Activated CD4-positive, alpha-beta T cell treated with anti-CD3 and anti-CD28 coated beads, Interleukin-2, amount 50 U/mL, for 48 hours (primary cell): ENCODE data around the gene HIPK1.

Experiments used
- DNase-seq, 2 experiments: peaks; one replicate each; pipeline ENCODE4 v3.0.0-alpha.2; 2020

Gene HIPK1

DNA sequence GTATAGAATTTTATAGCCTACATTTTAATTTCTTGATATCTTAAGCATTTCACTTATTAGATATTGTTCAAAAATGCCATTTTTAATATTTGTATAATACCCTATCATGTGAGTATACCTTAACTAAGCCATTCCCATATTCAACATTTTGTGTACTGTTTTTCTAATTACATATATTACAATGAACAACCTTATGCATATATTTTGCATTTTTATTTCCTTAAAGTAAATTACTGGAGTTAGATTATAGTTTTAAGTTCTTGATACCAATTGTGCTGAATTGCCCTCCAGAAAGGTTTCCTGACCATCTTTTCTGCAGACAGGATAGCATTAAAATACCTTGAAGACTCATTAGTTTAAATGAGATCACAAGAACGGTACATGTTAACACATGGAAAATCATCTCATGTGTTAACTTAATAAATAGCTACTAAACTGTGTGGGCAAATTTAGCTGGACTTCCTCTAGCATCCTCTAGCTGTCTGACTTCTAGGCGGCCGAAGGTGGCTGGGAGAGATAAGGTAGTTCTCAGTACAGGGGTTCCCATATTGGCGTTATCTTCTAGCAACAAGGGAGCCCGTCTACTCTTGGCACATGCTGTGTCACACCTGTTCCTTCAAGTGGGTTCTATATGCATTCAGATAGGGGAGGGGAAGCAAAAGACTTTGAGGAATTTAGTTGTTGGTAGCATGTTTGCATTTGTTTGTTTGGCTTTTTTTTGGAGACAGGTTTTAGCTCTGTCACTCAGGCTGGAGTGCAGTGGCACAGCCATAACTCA lies 15.0 kb upstream of the HIPK1 start:
- DNase-seq = no peak

- no peak for DNase-seq
Measured at GRCh38 chr1:113916974-113917373, 12.2 kb upstream of the HIPK1 start.

DNA sequence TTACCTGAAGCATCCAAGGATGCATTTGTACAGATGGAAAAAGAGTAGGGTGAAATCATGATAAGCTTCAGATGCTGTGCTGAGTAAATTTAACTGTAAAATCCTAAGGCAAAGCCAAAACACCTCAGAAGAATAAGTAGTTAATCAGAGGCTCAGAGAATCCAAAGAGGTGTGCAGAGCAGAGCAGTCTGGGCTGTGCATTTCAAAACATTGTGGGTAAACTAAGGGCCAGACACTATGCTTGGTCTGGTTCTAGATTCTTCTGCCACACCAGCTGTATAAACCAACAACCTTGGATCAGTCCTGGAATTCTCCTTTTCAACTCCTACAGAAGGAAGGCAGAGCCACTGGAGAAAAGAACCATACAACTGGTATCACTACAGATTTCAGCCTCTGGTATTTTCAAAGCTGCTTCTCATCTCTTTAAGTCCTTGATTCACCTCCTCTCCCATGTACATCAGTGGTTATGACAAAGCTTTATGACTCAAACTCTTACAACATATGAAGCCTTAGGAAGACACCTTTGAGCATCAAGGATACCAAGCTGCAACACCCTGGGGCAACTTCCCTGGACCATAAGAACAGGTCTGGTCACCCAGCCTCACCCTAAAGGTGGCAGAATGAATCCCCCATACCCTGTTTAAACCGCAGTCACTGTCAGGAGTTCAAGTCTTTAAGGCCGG lies 11.6 kb upstream of the HIPK1 start:
- no peak for DNase-seq

DNA sequence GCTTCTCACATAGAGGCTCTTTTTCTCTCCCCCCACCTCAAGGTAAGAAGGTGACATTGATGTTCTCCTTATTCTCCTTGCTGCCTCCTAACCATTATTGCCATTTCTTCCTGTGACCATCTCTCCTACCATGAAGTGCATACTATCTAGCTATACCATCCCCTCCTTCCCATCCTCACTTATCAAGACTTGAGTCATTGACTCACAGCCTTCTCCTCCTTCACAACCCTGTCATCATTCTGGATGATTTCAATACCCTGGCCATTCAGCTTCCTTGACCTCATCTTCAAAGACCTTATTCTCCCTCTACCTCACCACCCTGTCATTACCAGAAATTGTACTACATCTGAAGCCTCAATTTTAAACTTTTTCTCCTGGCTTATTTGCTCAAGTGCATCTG lies 10.9 kb upstream of the HIPK1 start:
- no peak for DNase-seq

DNA sequence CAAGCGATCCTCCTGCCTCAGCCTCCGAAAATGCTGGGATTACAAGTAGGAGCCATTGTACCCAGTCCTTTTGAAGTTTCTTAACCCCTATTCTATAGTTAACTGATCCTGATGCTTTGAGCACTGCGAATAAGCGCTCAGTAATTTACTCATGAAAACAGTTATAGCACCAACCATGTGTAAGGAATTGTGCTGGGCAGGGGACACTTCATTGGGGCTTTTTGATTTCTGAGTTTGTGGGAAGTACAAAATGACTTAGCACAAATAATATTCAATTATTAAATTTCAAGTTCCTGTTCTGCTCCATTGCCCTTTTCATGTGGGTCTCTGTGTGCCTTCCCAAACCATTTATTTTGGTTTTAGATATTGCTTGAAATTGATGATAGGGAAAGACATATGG lies 6.2 kb upstream of the HIPK1 start:
- no peak for DNase-seq

GRCh38 chr1:113924473-113924872 lies 4.7 kb upstream of the HIPK1 start:
- no peak for DNase-seq

GRCh38 chr1:113928187-113928930 lies 765 bp upstream of the HIPK1 start:
- DNase-seq = no peak

- DNase-seq = peak; percentile 58 to 63
Measured at GRCh38 chr1:113929750-113930498, 800 bp downstream of the HIPK1 start.

GRCh38 chr1:113930499-113931161 lies 1.5 kb downstream of the HIPK1 start:
- peak; percentile 68 to 79 for DNase-seq

GRCh38 chr1:113931451-113931851 lies 2.3 kb downstream of the HIPK1 start:
- no peak for DNase-seq

GRCh38 chr1:113934006-113934405 lies 4.9 kb downstream of the HIPK1 start:
- DNase-seq = no peak

GRCh38 chr1:113934511-113935055 lies 5.5 kb downstream of the HIPK1 start:
- no peak for DNase-seq

GRCh38 chr1:113935176-113935575 lies 6.1 kb downstream of the HIPK1 start:
- no peak for DNase-seq

- no peak for DNase-seq
Measured at GRCh38 chr1:113935970-113936369, 6.8 kb downstream of the HIPK1 start.

- DNase-seq = no peak
Measured at GRCh38 chr1:113937146-113937545, 8.0 kb downstream of the HIPK1 start.

DNA sequence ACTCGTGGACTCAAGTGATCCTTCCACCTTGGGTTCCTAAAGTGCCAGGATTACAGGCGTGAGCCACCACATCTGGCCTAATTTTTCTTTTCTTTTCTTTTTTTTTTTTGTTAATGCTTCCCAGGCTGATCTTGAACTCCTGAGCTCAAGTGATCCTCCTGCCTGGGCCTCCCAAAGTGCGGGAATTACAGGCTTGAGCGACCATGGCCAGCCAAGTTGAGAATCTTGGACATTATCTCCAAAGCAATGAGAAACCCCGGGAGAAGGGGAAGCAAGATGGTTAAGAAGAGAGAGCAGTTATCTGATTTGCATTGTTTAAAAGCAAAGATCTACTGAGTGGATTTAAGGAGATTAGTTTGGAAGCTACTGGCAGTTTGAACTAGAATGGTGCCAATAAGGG lies 9.1 kb downstream of the HIPK1 start:
- no peak for DNase-seq

DNA sequence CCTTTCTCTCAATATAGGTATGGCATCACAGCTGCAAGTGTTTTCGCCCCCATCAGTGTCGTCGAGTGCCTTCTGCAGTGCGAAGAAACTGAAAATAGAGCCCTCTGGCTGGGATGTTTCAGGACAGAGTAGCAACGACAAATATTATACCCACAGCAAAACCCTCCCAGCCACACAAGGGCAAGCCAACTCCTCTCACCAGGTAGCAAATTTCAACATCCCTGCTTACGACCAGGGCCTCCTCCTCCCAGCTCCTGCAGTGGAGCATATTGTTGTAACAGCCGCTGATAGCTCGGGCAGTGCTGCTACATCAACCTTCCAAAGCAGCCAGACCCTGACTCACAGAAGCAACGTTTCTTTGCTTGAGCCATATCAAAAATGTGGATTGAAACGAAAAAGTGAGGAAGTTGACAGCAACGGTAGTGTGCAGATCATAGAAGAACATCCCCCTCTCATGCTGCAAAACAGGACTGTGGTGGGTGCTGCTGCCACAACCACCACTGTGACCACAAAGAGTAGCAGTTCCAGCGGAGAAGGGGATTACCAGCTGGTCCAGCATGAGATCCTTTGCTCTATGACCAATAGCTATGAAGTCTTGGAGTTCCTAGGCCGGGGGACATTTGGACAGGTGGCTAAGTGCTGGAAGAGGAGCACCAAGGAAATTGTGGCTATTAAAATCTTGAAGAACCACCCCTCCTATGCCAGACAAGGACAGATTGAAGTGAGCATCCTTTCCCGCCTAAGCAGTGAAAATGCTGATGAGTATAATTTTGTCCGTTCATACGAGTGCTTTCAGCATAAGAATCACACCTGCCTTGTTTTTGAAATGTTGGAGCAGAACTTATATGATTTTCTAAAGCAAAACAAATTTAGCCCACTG lies 11.5 kb downstream of the HIPK1 start:
- DNase-seq = peak; percentile 49 to 61

- no peak for DNase-seq
Measured at GRCh38 chr1:113941245-113941559, 12.1 kb downstream of the HIPK1 start.

DNA sequence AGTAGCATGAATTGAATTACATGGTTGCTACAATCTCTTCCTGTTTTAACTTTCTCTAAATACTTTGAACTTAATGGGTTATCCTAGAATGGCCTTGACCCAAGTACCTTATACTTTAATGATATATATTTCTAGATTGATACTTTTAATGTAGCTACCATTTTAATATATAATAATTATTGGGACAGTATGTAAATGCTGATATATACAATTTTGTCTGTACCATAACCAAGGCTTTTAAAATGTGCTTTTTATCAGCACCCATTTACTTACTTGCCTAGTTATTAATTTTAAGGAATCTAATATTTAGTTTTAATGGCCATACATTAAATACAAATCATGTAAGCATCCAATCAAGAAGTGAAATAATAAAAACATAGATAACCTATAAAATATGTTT lies 13.4 kb downstream of the HIPK1 start:
- DNase-seq = no peak

DNA sequence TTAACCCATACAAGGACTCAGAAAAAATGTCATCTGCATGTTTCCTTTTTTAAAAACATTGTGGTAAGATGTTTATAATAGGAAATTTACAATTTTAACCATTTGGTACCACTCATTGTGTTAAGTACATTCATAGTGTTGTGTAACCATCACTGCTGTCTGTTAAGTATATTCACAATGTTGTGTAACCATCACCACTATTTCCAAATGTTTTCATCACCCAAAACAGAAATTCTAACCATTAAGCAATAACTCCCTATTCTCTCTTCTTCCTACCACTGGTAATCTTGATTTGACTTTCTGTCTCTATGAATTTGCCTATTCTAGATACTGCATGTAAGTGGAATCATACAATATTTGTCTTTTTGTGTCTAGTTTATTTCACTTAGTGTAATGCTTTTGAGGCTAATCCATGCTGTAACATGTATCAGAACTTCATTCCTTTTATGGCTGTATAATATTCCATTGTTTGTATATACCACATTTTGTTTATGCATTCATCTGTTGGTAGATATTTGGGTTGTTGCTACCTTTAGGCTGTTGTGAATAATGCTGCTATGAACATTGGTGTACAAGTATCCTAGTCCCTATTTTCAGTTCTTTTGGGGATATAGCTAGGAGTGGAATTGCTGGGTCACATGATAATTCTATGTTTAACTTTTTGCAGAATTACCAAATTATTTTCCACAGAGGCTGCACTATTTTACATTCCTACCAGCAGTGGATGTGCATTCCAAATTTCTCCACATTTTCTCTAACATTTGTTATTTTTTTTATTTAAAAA lies 14.1 kb downstream of the HIPK1 start:
- DNase-seq = no peak

DNA sequence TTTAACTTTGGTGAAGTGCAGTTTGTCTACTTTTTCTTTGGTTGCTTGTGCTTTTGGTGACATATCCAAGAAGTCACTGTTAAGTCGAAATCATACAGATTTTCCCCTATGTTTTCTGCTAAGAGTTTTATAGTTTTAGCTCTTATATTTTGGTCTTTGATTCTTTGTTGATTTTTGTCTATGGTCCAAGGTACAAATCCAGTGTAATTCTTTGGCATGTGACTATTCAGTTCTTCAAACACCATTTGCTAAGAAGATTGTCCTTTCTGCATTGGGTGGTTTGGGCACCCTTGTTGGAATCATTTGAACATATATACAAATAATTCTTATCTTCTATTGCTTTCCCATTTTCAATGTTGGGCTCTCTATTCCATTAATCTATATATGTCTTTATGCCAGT lies 16.2 kb downstream of the HIPK1 start:
- DNase-seq = no peak
